G401 (cell line): Measurements from ENCODE around the gene DERA. TPM values are rescaled to one million over a fixed set of nuclear protein-coding genes. Genes with fewer than 3 reads are reported as not detected.
"Not testable (repeated sequence)": the region's sequence is repeated elsewhere in the genome, so short reads cannot be mapped to it uniquely, and the experiment has no call there.

Source experiments
- DNase-seq: peaks from one replicate; pipeline ENCODE4 v3.0.0-alpha.2; 2015; ENCODE audit warnings: low spot score
- in situ Hi-C: cut with HindIII; loops from 2 replicates; pipeline ENCODE4 v1.10.0; 2016; ENCODE audit warnings: low sequenced_read_pairs, mixed read lengths
- total RNA-seq: library from RNA; depleted of rRNA; stranded (reverse); fragments of >200 nt; shearing (Covaris generic); gene quantifications from 2 replicates; pipeline ENCODE4 v1.2.3, GENCODE V29; 2014; rRNA removed

Gene DERA
- total RNA-seq, 1 experiment from 2014 or later: 58.5 TPM

- DNase-seq: no peak
- in situ Hi-C loops: no loop called here
Observed at GRCh38 chr12:16036073-16036472, 124.9 kb downstream of the DERA start.

GRCh38 chr12:16037533-16037932 lies 126.4 kb downstream of the DERA start:
- in situ Hi-C loops: no loop called here
- no peak for DNase-seq

- in situ Hi-C loops: no loop called here
- no peak for DNase-seq
Observed at GRCh38 chr12:16043480-16043879, 132.3 kb downstream of the DERA start.

GRCh38 chr12:16046266-16046665 lies 135.1 kb downstream of the DERA start:
- no peak for DNase-seq
- in situ Hi-C loops: no loop called here

GRCh38 chr12:16048511-16048910 lies 137.4 kb downstream of the DERA start:
- DNase-seq: no peak
- in situ Hi-C loops: no loop called here

- in situ Hi-C loops: no loop called here
- DNase-seq: no peak
Observed at GRCh38 chr12:16056910-16057309, 145.8 kb downstream of the DERA start.

- DNase-seq, in situ Hi-C loops: not testable (repeated sequence)
Observed at GRCh38 chr12:16057351-16057751, 146.2 kb downstream of the DERA start.

GRCh38 chr12:16062611-16063010 lies 151.5 kb downstream of the DERA start:
- in situ Hi-C loops: no loop called here
- no peak for DNase-seq

GRCh38 chr12:16063726-16064125 lies 152.6 kb downstream of the DERA start:
- DNase-seq: no peak
- in situ Hi-C loops: no loop called here

GRCh38 chr12:16070113-16070512 lies 159.0 kb downstream of the DERA start:
- in situ Hi-C loops: no loop called here

GRCh38 chr12:16072678-16073077 lies 161.5 kb downstream of the DERA start:
- in situ Hi-C loops: no loop called here

More at GRCh38 chr12:16070113-16070512, 159.0 kb downstream of the DERA start:
- no peak for DNase-seq

GRCh38 chr12:16074894-16075293 lies 163.8 kb downstream of the DERA start:
- DNase-seq: no peak
- in situ Hi-C loops: no loop called here

More at GRCh38 chr12:16072678-16073077, 161.5 kb downstream of the DERA start:
- no peak for DNase-seq

- in situ Hi-C loops: no loop called here
- no peak for DNase-seq
Observed at GRCh38 chr12:16075887-16076286, 164.8 kb downstream of the DERA start.

- in situ Hi-C loops: no loop called here
- peak; percentile 13 for DNase-seq
Observed at GRCh38 chr12:16076557-16076956, 165.4 kb downstream of the DERA start.

- no peak for DNase-seq
- in situ Hi-C loops: no loop called here
Observed at GRCh38 chr12:16076970-16077522, 165.9 kb downstream of the DERA start.

- DNase-seq: no peak
- in situ Hi-C loops: no loop called here
Observed at GRCh38 chr12:16086462-16086861, 175.3 kb downstream of the DERA start.

- in situ Hi-C loops: no loop called here
- DNase-seq: no peak
Observed at GRCh38 chr12:16086942-16087341, 175.8 kb downstream of the DERA start.

Other genes with a start within 250 kb of the DERA start
- 0.07 TPM in 1 of 2 replicates, not detected in the other for gene EPS8, start 121.9 kb upstream of the DERA start, total RNA-seq
- 177 and 181 TPM in 2 replicates for gene STRAP, start 28.9 kb upstream of the DERA start, total RNA-seq